HG03103 (cell line): ENCODE measurements around the gene ADARB1.

Experiments used
- ATAC-seq: cut with Tn5 transposase; IDR thresholded peaks from one replicate; pipeline ENCODE4 v1.9.1; 2021; ENCODE audit warnings: low read depth; ENCODE audit not compliant: unreplicated experiment

The ADARB1 gene

GRCh38 chr21:45054927-45055612 lies 19.3 kb upstream of the ADARB1 start:
- ATAC-seq = no peak

- ATAC-seq = no peak
Measured at GRCh38 chr21:45055861-45056260, 18.5 kb upstream of the ADARB1 start.

- no peak for ATAC-seq
Measured at GRCh38 chr21:45056296-45056904, 18.0 kb upstream of the ADARB1 start.

GRCh38 chr21:45056917-45057560 lies 17.3 kb upstream of the ADARB1 start:
- ATAC-seq = no peak

- no peak for ATAC-seq
Measured at GRCh38 chr21:45057886-45058285, 16.5 kb upstream of the ADARB1 start.

- ATAC-seq = no peak
Measured at GRCh38 chr21:45059121-45059520, 15.3 kb upstream of the ADARB1 start.

- no peak for ATAC-seq
Measured at GRCh38 chr21:45060089-45060488, 14.3 kb upstream of the ADARB1 start.

GRCh38 chr21:45060675-45061311 lies 13.6 kb upstream of the ADARB1 start:
- ATAC-seq = no peak

GRCh38 chr21:45064091-45064490 lies 10.3 kb upstream of the ADARB1 start:
- no peak for ATAC-seq

GRCh38 chr21:45064618-45065399 lies 9.6 kb upstream of the ADARB1 start:
- no peak for ATAC-seq

GRCh38 chr21:45067462-45068285 lies 6.7 kb upstream of the ADARB1 start:
- ATAC-seq = no peak

- ATAC-seq = no peak
Measured at GRCh38 chr21:45069085-45069484, 5.3 kb upstream of the ADARB1 start.

- no peak for ATAC-seq
Measured at GRCh38 chr21:45069711-45070110, 4.7 kb upstream of the ADARB1 start.

- no peak for ATAC-seq
Measured at GRCh38 chr21:45071078-45071873, 3.1 kb upstream of the ADARB1 start.

GRCh38 chr21:45071874-45072737 lies 2.3 kb upstream of the ADARB1 start:
- ATAC-seq = no peak

- no peak for ATAC-seq
Measured at GRCh38 chr21:45072738-45073300, 1.6 kb upstream of the ADARB1 start.

- no peak for ATAC-seq
Measured at GRCh38 chr21:45073301-45074047, 906 bp upstream of the ADARB1 start.
